Ishikawa (cell line): Measurements from ENCODE around the gene RSPH9.

Experiments used
- CEBPB ChIP-seq: IDR thresholded peaks from 2 replicates; pipeline ENCODE4 v1.6.1; 2012
- EGR1 ChIP-seq: IDR thresholded peaks from 2 replicates; pipeline ENCODE4 v1.6.1; 2012
- EP300 ChIP-seq: IDR thresholded peaks from 2 replicates; pipeline ENCODE4 v1.6.1; 2012; ENCODE audit warnings: borderline replicate concordance
- FOXM1 ChIP-seq: IDR thresholded peaks from 2 replicates; pipeline ENCODE4 v1.6.1; 2012; ENCODE audit warnings: low read depth, borderline replicate concordance
- RAD21 ChIP-seq: IDR thresholded peaks from 2 replicates; pipeline ENCODE4 v1.6.1; 2012; ENCODE audit warnings: low read depth
- TAF1 ChIP-seq: IDR thresholded peaks from 2 replicates; pipeline ENCODE4 v1.6.1; 2012; ENCODE audit warnings: low read depth, mild to moderate bottlenecking
- TEAD4 ChIP-seq: IDR thresholded peaks from 2 replicates; pipeline ENCODE4 v1.6.1; 2012
- TF ChIP-seq, protein P1 (sequence below): IDR thresholded peaks from 2 replicates; pipeline ENCODE4 v1.6.1; 2012

DNA sequence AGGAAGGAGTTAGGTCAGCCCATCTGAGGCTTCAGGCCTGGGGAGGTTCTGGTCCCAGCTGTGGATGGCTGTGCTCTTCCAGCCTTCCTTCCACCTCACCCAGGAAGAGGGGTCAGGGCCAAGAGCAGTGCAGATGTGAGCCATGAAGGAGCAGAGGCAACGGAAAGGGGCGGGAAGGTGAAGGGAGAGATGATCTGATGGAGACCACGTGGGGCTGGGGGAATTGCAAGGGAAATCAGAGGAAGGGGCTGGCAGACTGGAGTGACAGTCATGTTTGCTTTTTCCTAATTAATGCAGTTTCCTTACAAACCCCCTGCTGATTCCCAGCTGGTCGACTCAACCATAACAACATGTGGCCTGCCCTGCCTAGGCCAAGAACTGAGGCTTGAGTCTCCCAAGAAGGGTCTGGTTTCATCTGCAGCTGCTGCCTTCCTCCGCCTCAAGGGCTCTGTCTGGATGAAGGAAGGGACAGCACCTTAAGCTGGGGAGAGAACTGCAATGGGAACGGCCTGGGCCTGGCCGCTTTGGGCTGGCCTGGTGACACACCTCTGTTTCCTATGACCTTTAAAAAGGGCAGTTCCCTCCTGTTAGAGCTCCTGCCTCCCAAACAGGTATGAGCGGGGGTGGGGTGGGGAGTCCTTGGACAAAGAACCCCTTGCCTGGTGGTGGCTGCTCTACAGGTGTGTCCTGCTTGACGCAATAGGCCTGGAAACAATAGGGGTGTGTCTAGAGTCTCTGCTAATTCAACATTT, 50.6 kb downstream of the RSPH9 start:
- no peak for TF ChIP-seq TAF1
- TF ChIP-seq, protein P1, sequence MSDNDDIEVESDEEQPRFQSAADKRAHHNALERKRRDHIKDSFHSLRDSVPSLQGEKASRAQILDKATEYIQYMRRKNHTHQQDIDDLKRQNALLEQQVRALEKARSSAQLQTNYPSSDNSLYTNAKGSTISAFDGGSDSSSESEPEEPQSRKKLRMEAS, result no peak
- TF ChIP-seq RAD21, result no peak
- TF ChIP-seq CEBPB, result peak; percentile 77
- no peak for TF ChIP-seq TEAD4
- TF ChIP-seq EGR1, result no peak
- TF ChIP-seq EP300, result peak; percentile 16; the same call in 1 of the 2 replicates
- TF ChIP-seq FOXM1, result no peak
